ENCODE results near the gene TMEM184B.

DNA sequence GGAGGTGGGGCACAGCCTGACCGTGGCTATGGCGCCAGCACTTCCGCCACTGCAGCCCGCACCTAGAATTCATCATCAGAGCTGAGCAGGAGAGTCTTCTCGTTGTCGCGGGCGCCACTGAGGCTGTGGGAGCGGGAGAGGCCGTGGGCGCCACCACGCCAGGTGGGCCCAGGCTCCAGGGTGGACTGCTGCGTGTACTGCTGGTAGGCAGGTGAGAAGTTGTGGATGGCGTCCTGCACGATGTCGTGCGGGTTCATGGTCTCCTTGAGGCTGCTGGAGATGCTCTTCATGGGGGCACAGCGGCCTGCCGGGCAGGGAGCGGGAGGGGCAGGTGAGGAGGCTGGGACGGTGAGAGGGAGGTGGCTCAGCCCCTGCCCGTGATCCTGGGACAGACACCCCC lies 51.4 kb downstream of the TMEM184B start:
- TF ChIP-seq, protein P1, sequence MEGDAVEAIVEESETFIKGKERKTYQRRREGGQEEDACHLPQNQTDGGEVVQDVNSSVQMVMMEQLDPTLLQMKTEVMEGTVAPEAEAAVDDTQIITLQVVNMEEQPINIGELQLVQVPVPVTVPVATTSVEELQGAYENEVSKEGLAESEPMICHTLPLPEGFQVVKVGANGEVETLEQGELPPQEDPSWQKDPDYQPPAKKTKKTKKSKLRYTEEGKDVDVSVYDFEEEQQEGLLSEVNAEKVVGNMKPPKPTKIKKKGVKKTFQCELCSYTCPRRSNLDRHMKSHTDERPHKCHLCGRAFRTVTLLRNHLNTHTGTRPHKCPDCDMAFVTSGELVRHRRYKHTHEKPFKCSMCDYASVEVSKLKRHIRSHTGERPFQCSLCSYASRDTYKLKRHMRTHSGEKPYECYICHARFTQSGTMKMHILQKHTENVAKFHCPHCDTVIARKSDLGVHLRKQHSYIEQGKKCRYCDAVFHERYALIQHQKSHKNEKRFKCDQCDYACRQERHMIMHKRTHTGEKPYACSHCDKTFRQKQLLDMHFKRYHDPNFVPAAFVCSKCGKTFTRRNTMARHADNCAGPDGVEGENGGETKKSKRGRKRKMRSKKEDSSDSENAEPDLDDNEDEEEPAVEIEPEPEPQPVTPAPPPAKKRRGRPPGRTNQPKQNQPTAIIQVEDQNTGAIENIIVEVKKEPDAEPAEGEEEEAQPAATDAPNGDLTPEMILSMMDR (IDR thresholded peaks at IDR 0.05) = no peak
- no peak for TF ChIP-seq ZFX (IDR thresholded peaks at IDR 0.05; ENCODE audit: borderline replicate concordance)
